GM18505 (cell line): ENCODE measurements around the gene ZNF710.

Experiments
- ATAC-seq: cut with Tn5 transposase; IDR thresholded peaks from one replicate; pipeline ENCODE4 v1.9.1; 2021; ENCODE audit not compliant: unreplicated experiment
- POLR2A ChIP-seq: IDR thresholded peaks from 4 replicates; pipeline ENCODE4 v1.6.1; 2011; ENCODE audit warnings: borderline replicate concordance; ENCODE audit not compliant: insufficient read depth, insufficient read length; ENCODE audit errors: extremely low read depth

The ZNF710 gene

GRCh38 chr15:89982315-89983055, 18.6 kb upstream of the ZNF710 start:
- no peak for TF ChIP-seq POLR2A
- ATAC-seq, result no peak

GRCh38 chr15:89984001-89984400, 17.1 kb upstream of the ZNF710 start:
- no peak for TF ChIP-seq POLR2A
- no peak for ATAC-seq

GRCh38 chr15:89984421-89985010, 16.6 kb upstream of the ZNF710 start:
- no peak for ATAC-seq
- TF ChIP-seq POLR2A, result no peak

GRCh38 chr15:89985111-89985510, 16.0 kb upstream of the ZNF710 start:
- no peak for ATAC-seq
- TF ChIP-seq POLR2A, result no peak

GRCh38 chr15:89991312-89991711, 9.8 kb upstream of the ZNF710 start:
- no peak for TF ChIP-seq POLR2A
- no peak for ATAC-seq

GRCh38 chr15:89993349-89993748, 7.8 kb upstream of the ZNF710 start:
- ATAC-seq, result no peak
- no peak for TF ChIP-seq POLR2A

- no peak for ATAC-seq
- TF ChIP-seq POLR2A, result no peak
Observed at GRCh38 chr15:89997079-89997478, 4.0 kb upstream of the ZNF710 start.

GRCh38 chr15:89998141-89998661, 2.9 kb upstream of the ZNF710 start:
- no peak for ATAC-seq
- no peak for TF ChIP-seq POLR2A

GRCh38 chr15:89998923-89999675, 2.0 kb upstream of the ZNF710 start:
- no peak for ATAC-seq
- TF ChIP-seq POLR2A, result no peak

GRCh38 chr15:89999676-90000185, 1.4 kb upstream of the ZNF710 start:
- no peak for TF ChIP-seq POLR2A
- ATAC-seq, result no peak

- ATAC-seq, result no peak
- peak; percentile 6 for TF ChIP-seq POLR2A
Observed at GRCh38 chr15:90000186-90001001, 730 bp upstream of the ZNF710 start.

- ATAC-seq, result peak; percentile 42
- TF ChIP-seq POLR2A, result peak; percentile 37
Observed at GRCh38 chr15:90001683-90002427, 731 bp downstream of the ZNF710 start.
